ENCODE measurements around the gene PLEKHB1. TPM values are rescaled to one million over a fixed set of nuclear protein-coding genes. Genes with fewer than 3 reads are reported as not detected.

Gene PLEKHB1
- total RNA-seq, 1 experiment from 2014 or later: 22.9 TPM

DNA sequence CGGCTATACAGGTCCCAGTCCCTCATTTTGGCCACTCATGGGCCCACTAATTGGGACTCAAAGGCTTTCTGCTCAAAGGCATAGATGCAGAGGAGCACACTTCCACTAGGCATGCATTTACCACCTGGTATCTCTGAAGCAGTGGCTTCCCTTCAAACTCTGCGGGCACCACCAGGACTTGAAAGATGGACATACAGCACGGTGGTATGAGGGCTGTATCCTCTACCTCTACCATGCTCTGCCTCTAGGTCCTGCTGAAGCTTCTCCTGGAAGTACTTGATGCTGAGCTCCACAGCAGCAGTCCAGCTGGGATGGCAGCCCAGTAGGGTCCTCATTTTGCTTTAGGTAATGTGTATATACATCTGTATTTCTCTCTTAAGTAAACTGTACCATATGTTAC, 64.6 kb downstream of the PLEKHB1 start:
- no peaks in the 10 kb centered on the region for H3K4me1 ChIP-seq (ENCODE audit: control insufficient read depth in 1 of 2, insufficient read depth in 2 of 2, low read length in 2 of 2)
- H3K9me3 ChIP-seq (ENCODE audit: control insufficient read depth in 1 of 2, insufficient read depth in 1 of 2, low read depth in 1 of 2, low read length in 2 of 2): no peaks in the 10 kb centered on the region
- H3K27ac ChIP-seq (ENCODE audit: low read depth, low read length): no peak overlapping the region
- CTCF ChIA-PET: no interaction called here
- POLR2A ChIA-PET: no interaction called here
- H4K20me1 ChIP-seq (ENCODE audit: insufficient read depth): no peaks in the 10 kb centered on the region
- RAD21 ChIA-PET (ENCODE audit: low non-redundant PET in 1 of 2, low total read pairs in 2 of 2, uncharacterized antibody in 2 of 2, unreplicated experiment in 2 of 2): no interaction called here
- H3K9me2 ChIP-seq (ENCODE audit: insufficient read depth): no peaks in the 10 kb centered on the region
- no TSS peak for BruUV-seq (replicated peaks)
- intact Hi-C loops (cut with micrococcal nuclease): no loop called here
- H3K27me3 ChIP-seq (ENCODE audit: insufficient read depth, low read length): no peaks in the 10 kb centered on the region
- ATAC-seq (no peak), DNase-seq (ENCODE audit: low read depth, low spot score) (no peak)
- no peak overlapping the region for H3K4me2 ChIP-seq (ENCODE audit: low read length)
- H2AFZ ChIP-seq (ENCODE audit: low read depth, low read length, poor library complexity, severe bottlenecking): no peak overlapping the region
- no peak for TF ChIP-seq CEBPB (IDR thresholded peaks at IDR 0.05; ENCODE audit: low read depth)
- TF ChIP-seq EZH2 (IDR thresholded peaks at IDR 0.05): no peak
- TF ChIP-seq TCF7L2 (IDR thresholded peaks at IDR 0.05; ENCODE audit: borderline replicate concordance, extremely low read depth, insufficient read depth, insufficient read length): no peak
- TF ChIP-seq, protein P1, sequence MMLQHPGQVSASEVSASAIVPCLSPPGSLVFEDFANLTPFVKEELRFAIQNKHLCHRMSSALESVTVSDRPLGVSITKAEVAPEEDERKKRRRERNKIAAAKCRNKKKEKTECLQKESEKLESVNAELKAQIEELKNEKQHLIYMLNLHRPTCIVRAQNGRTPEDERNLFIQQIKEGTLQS (IDR thresholded peaks at IDR 0.05): no peak
- no peak overlapping the region for H3K4me3 ChIP-seq (replicated peaks in 1 of 2; ENCODE audit: low read depth in 1 of 2, low read length in 2 of 2)
- H3K36me3 ChIP-seq (ENCODE audit: control insufficient read depth in 1 of 2, insufficient read depth in 2 of 2, low read length in 2 of 2): peaks cover 2 to 4% of the 10 kb centered on the region in 2 experiments; a peak in 1 of 4 replicates
- H3K9ac ChIP-seq (ENCODE audit: low read length): no peak overlapping the region
- H3K79me2 ChIP-seq (ENCODE audit: insufficient read depth, low read length): 0 out of 2 replicates have a peak, but pooled peaks cover 5% of the 10 kb centered on the region

Other genes with a start within 250 kb of the PLEKHB1 start
- 31.5 TPM for gene FAM168A, start 48.5 kb upstream of the PLEKHB1 start, total RNA-seq (2021; ENCODE audit: unreplicated experiment)
- 121 TPM for gene RAB6A, start 114.5 kb downstream of the PLEKHB1 start, total RNA-seq (2021; ENCODE audit: unreplicated experiment)
- gene MRPL48, start 141.3 kb downstream of the PLEKHB1 start, total RNA-seq (2021; ENCODE audit: unreplicated experiment): 66.8 TPM
- 97.0 TPM for gene COA4, start 230.3 kb downstream of the PLEKHB1 start, total RNA-seq (2021; ENCODE audit: unreplicated experiment)
- gene PAAF1, start 230.4 kb downstream of the PLEKHB1 start, total RNA-seq (2021; ENCODE audit: unreplicated experiment): 15.5 TPM

All from HCT116 (cell line).